Measurements from ENCODE around the gene KDM8. TPM values are rescaled to one million over a fixed set of nuclear protein-coding genes. Genes with fewer than 3 reads are reported as not detected.

The KDM8 gene
- total and polyA plus RNA-seq, 7 donors, result 2.5 to 6.8 (median 5.1) TPM

DNA sequence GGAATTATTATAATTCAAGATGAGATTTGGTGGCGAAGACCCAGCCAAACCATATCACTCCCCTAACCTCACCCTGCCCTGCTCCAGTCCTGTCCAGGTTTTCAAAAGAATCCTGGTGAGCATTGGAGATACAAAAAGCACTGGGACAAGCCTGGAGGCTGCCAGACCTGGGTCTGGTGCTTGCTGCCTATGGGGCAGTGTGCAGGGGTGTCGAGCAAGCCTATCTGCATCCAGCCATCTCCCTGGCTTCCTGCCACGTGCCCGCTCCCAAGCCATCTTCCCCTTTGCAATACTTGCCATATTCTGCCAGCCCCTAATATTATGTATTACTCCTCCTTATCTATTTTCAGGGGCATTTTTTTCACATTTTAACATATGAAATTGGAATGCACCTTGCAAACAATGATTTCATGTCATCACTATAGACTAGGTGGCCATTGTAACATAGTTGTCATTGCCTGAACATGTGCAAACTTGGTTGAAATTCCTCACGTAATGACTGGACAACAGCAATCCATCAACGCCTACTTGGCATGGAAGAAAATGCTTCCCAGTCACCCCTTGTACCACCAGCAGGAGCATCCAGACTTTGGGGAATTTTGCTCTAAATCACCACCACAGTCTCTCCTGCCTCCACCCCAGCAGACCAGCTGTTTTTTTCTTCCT is 8.1 kb upstream of the KDM8 start:
- no peak for DNase-seq
- no peak overlapping the region for H3K4me3 ChIP-seq
- TF ChIP-seq POLR2A (IDR thresholded peaks at IDR 0.05), result no peak
- no peak for TF ChIP-seq POLR2AphosphoS5 (IDR thresholded peaks at IDR 0.05)
- TF ChIP-seq, protein P1, sequence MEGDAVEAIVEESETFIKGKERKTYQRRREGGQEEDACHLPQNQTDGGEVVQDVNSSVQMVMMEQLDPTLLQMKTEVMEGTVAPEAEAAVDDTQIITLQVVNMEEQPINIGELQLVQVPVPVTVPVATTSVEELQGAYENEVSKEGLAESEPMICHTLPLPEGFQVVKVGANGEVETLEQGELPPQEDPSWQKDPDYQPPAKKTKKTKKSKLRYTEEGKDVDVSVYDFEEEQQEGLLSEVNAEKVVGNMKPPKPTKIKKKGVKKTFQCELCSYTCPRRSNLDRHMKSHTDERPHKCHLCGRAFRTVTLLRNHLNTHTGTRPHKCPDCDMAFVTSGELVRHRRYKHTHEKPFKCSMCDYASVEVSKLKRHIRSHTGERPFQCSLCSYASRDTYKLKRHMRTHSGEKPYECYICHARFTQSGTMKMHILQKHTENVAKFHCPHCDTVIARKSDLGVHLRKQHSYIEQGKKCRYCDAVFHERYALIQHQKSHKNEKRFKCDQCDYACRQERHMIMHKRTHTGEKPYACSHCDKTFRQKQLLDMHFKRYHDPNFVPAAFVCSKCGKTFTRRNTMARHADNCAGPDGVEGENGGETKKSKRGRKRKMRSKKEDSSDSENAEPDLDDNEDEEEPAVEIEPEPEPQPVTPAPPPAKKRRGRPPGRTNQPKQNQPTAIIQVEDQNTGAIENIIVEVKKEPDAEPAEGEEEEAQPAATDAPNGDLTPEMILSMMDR (IDR thresholded peaks at IDR 0.05), result no peak
- TF ChIP-seq EP300 (IDR thresholded peaks at IDR 0.05), result no peak
- no peaks in the 10 kb centered on the region for H3K4me1 ChIP-seq
- peaks cover 0 to 6% (median 0%) of the 10 kb centered on the region in 3 donors for H3K27me3 ChIP-seq
- intact Hi-C loops (cut with DNase I), result no loop called here
- H3K9me3 ChIP-seq, result no peaks in the 10 kb centered on the region
- H3K27ac ChIP-seq, result no peak overlapping the region
- WGBS, 2 donors, result 92 to 96% methylated on average over 6 of the region's 6 CpGs
- no peaks in the 10 kb centered on the region for H3K36me3 ChIP-seq

DNA sequence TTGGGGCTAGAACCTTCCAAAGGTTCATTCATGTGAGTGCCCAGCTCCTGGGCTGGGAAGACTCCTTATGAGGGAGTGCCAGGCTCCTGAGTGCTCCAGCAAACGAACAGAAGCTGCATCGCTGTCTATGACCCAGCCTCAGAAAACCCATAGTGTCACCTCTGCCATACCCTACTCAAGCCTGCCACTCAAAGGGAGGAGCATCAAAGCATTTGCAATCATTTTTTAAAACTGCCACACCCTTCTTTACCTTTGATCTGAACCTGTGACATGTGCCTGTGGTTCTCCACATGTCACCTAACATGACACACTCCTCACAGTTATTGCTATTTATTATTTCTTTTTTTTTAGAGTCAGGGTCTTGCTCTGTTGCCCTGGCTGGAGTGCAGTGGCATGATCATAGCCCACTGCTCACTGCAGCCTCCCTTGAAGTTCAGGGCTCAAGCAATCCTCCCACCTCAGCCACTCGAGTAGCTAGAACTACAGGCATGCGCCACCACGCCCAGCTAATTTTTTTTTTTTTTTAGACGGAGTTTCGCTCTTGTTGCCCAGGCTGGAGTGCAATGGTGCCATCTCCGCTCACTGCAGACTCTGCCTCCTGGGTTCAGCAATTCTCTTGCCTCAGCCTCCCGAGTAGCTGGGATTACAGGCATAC is 7.3 kb upstream of the KDM8 start:
- H3K27ac ChIP-seq, result no peak overlapping the region
- H3K9me3 ChIP-seq, result no peaks in the 10 kb centered on the region
- no peaks in the 10 kb centered on the region for H3K36me3 ChIP-seq
- TF ChIP-seq, protein P1 (IDR thresholded peaks at IDR 0.05), result no peak
- TF ChIP-seq POLR2A (IDR thresholded peaks at IDR 0.05), result no peak
- no peak for TF ChIP-seq POLR2AphosphoS5 (IDR thresholded peaks at IDR 0.05)
- TF ChIP-seq EP300 (IDR thresholded peaks at IDR 0.05), result no peak
- no peaks in the 10 kb centered on the region for H3K4me1 ChIP-seq
- 39 to 62% methylated on average over 9 of the region's 9 CpGs for WGBS, 2 donors
- intact Hi-C loops (cut with DNase I), result no loop called here
- DNase-seq, result no peak
- peaks cover 0 to 6% (median 0%) of the 10 kb centered on the region in 3 donors for H3K27me3 ChIP-seq
- H3K4me3 ChIP-seq, result no peak overlapping the region

DNA sequence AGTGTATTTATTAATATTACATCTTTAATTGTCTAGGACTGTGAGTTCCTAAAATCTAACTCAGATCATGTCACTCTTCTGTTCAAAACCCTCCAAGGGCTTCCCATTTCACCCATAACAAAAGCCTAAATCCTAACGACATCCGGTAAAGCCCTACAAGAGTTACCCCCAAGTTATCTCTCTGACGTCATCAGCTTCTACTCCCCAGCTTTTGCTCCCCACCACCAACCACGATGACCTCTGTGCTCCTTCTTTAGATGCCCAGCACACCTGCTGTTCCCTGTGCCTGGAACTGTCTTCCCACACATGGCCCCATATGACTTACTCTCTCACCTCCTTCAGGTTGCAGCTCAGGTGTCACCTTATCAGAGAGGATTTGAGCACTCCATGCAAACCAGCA is 6.3 kb upstream of the KDM8 start:
- WGBS, 2 donors, result 73 to 78% methylated on average over 4 of the region's 4 CpGs
- H3K4me1 ChIP-seq, result no peaks in the 10 kb centered on the region
- intact Hi-C loops (cut with DNase I), result no loop called here
- no peaks in the 10 kb centered on the region for H3K36me3 ChIP-seq
- no peak for DNase-seq
- H3K4me3 ChIP-seq, result no peak overlapping the region
- TF ChIP-seq EP300 (IDR thresholded peaks at IDR 0.05), result no peak
- TF ChIP-seq POLR2A (IDR thresholded peaks at IDR 0.05), result no peak
- TF ChIP-seq, protein P1 (IDR thresholded peaks at IDR 0.05), result no peak
- TF ChIP-seq POLR2AphosphoS5 (IDR thresholded peaks at IDR 0.05), result no peak
- no peak overlapping the region for H3K27ac ChIP-seq
- peaks cover 0 to 6% (median 0%) of the 10 kb centered on the region in 3 donors for H3K27me3 ChIP-seq
- H3K9me3 ChIP-seq, result no peaks in the 10 kb centered on the region

DNA sequence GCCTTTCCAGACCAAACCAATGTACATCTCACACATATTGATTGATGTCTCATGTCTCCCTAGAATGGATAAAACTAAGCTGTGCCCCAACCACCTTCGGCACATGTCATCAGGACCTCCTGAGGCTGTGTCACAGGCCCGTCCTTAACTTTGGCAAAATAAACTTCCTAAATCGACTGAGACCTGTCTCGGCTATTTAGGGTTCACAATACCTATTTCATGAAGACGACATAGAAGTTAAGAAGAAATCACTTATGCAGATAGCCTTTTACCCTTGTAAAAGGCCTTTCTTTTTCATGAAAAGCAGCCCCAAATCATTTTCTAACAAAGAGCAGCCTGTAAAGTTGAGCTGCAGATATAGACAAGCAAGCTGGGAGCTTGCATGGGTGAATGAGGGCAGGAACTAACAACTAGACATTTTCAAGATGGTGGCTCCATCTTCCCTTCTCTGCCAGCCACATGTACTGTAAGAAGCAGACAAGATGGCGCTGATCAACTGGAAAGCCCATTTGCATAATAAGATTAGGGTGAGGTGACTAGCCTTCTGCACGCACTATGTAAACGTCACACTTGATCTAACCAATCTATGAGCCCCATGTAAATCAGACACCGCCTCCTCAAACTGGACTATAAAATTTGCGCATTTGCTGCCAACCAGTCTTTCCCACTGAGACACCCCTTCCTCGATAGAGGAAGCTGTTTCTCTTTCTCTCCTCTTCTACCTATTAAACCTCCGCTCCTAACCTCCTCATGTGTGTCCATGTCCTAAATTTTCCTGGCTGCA is 4.7 kb upstream of the KDM8 start:
- 92 to 94% methylated on average over 12 of the region's 12 CpGs for WGBS, 2 donors
- intact Hi-C loops (cut with DNase I), result no loop called here
- TF ChIP-seq POLR2AphosphoS5 (IDR thresholded peaks at IDR 0.05), result no peak
- TF ChIP-seq POLR2A (IDR thresholded peaks at IDR 0.05), result no peak
- TF ChIP-seq, protein P1 (IDR thresholded peaks at IDR 0.05), result no peak
- no peak for TF ChIP-seq EP300 (IDR thresholded peaks at IDR 0.05)
- DNase-seq, result no peak
- H3K36me3 ChIP-seq, result no peaks in the 10 kb centered on the region
- H3K4me3 ChIP-seq, result no peak overlapping the region
- peaks cover 0 to 6% (median 0%) of the 10 kb centered on the region in 3 donors for H3K27me3 ChIP-seq
- H3K4me1 ChIP-seq, result peaks cover 0 to 7% (median 4%) of the 10 kb centered on the region in 4 donors
- H3K9me3 ChIP-seq, result no peaks in the 10 kb centered on the region
- no peak overlapping the region for H3K27ac ChIP-seq

All from sigmoid colon (tissue), 7 donors.